PC-9 (cell line): ENCODE measurements around the gene PRDM15.

ENCODE experiments used
- CTCF ChIP-seq: fragments of 200-600 bp; sonication (generic); conservative IDR thresholded peaks from 2 replicates; pipeline ENCODE4 v1.6.1; 2017; ENCODE audit warnings: mixed run types, antibody characterized with exemption, mild to moderate bottlenecking, moderate library complexity
- EZH2 ChIP-seq: fragments of 200-600 bp; sonication (generic); IDR thresholded peaks from 2 replicates; pipeline ENCODE4 v1.8.0; 2017; ENCODE audit warnings: antibody characterized with exemption, low read depth

DNA sequence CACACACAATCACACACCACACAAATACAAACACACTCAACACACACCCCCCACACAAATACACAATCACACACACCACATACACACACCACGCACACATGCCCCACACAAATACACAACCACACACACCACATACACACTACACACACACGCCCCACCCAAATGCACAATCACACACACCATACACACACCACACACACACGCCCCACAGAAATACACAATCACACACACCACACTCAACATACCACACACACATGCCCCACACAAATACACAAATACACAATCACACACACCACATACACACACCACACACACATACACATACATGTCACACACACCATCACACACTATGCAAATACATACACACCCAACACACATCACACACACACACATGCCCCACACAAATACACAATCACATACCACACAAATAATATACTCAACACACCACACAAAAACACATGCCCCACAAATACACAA, 50.2 kb downstream of the PRDM15 start:
- TF ChIP-seq CTCF, result no peak
- TF ChIP-seq EZH2, result no peak
